GM10847 (cell line): ENCODE results near the gene MYO1D.

Source experiments
- POLR2A ChIP-seq: IDR thresholded peaks from 2 replicates; pipeline ENCODE4 v1.6.1; 2011; ENCODE audit not compliant: insufficient read length; ENCODE audit errors: extremely low read depth

MYO1D gene

DNA sequence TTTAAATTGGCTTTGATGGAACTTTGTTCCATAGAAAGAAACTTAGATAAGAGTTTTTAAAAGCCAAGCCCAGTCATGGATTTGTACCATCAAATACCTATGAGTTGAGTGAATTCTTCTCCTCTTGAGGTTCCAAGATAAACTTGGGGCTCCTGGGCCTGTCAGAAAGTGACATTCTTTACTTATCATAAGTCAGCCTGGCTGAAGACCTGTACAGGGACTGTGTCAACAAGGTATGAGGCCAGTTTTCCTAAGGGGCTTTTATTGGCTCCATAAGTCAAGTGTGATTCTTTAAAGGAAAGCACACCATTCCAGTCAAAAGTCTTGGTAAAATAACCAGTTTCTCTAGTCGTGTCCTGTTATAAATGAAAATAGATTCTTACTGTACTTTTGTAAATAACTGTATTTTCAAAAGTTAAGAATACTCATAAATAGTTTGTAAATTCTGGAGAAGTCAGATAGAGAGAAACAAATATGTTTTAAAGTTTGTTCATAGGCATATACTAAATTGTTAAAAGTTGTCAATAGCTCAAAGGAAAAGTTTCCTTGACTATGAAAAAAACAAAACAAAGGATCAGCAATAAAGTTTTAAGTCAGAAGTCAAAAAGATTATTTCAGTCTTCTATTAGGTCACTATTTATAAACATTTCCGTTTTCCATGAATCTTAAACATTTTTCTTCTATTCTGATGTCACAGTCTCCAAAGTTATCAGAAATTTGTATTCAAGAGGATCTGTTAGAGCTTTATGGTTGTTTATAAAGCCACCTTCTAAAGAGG lies 22.5 kb upstream of the MYO1D start:
- no peak for TF ChIP-seq POLR2A

DNA sequence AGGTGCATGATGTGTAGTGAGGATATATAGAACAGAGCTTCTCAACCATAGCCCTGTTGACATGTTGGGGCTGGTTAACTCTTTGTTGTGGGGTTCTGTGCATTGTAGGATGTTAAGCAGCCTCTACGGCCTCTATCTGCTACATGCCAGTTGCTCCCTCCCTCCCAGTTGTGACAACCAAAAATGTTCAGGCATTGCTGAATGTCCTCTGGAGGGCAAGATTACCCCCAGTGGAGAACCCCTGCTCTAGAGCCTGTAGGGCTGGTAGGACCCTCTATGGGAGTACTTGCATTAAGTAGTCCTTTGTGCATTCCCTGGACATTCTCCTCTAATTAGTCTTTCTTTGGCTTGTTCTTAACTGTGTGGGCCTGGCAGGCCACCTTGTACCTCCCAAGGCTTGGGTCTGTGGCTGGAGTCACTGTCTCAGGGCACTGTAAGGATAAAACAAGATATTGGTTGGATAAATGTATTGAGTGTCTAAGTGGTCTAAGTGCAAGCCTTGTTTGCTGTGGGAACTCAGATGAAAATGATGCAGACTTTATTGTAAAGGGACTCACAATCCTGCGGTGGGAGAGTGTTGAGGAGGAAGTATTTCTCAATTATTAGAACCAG lies 19.8 kb upstream of the MYO1D start:
- TF ChIP-seq POLR2A = no peak

DNA sequence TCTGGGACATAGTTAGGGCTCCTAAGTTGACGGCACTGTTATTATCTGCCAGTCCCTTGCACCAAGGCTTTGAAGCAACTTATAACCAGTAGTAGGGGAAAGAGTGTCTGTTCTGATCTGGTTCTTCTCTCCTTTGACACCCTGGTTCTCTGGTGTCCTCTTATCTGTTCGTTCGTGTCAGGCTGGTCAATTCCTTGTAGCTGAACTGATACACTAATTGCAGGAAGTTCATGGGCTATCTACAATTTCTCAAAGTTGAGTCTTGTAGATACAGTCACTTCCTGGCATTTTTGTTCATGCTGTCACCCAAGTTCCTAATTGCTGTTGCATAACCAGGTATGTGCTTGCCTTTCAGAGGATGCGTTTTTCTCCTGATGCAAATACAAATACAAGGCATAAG lies 17.3 kb upstream of the MYO1D start:
- no peak for TF ChIP-seq POLR2A

DNA sequence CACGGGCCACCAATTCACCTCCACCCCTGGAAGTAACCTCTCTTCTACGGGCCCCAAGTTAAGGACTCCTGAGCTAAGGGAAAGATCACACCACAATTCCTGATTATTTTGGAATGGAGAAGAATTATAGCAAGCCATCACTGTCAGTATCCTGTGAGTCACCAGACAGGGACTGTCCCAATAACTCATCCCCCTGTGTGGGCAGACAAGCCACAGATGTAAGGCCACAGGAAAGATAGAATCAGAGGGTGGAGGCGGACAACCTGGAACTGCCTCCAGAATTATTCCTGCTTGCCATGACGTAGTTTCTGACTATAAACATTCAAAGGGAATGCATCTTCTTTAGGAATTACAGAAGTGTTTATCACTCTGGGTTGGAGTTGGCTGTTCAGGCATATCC lies 5.8 kb upstream of the MYO1D start:
- TF ChIP-seq POLR2A = no peak

DNA sequence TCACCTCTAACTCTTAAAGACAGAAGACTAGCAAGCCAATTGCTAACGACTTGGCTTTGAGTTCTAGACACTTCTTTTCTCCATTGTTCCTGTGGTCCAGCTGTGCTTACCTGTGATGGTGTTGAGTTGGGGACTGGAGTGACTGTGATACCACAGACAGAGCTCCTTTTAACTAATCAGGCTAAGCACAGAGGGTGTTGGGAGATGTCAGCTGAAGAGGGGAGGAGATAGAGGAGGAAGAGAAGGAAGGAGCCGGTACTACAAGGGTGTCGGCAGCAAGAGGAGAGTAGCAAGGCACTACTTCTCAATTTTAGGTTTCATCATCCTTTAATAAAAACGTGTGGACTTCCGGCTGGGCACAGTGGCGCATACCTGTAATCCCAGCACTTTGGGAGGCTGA lies 5.1 kb upstream of the MYO1D start:
- TF ChIP-seq POLR2A = no peak

DNA sequence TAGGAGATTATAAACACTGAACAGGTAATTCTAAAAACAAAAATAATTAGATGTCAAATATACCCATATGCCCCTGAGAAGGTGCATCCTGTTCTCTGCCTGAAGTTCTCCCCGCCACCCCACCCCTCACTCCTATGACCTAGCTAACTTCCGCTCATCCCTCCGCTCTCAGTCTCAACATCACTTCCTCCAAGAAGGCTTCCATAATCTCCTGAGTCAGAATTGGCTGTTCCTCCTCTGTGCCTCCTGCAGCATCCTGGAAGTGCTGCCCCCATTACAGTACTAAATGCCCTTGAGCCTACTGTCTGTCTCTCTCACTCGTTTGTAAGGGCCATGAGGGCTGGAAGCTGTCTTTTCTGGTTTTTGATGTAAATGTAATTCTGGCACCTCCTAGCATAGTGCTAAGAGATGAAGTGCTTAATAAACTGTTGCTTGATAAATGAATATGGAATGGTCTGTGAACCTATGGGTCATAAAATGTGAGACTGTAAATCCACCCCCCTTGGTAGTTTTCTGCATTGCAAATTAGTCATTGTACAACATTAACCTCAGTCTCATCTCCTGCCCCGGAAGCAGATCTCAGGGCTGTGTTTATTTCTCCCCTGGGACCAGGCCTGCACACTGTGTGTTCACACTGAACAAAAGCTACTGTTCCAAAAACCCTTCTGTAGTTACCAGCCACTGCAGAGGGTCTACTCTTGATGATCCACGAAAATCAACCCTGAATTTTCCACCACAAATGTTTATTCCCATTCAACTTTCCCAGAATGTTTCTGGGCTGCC lies 3.9 kb upstream of the MYO1D start:
- TF ChIP-seq POLR2A = no peak

DNA sequence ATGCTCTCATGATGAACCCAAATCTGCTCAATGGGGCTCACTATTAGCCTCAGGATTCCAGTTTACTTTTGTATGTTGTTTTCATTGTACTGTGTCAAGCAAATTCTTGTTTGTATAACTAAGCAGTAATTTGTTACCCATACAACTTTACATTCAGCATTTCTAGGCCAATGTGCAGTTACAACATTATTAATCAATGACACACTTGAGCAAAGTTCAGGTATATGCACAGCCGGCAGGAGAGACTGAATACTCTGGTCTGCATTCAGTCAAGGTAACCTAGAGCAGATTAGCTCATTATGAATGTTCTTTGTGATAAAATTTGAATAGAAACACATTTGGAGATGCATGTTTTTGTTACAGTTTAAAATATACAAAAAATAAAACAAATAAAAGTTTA lies 2.2 kb upstream of the MYO1D start:
- no peak for TF ChIP-seq POLR2A

DNA sequence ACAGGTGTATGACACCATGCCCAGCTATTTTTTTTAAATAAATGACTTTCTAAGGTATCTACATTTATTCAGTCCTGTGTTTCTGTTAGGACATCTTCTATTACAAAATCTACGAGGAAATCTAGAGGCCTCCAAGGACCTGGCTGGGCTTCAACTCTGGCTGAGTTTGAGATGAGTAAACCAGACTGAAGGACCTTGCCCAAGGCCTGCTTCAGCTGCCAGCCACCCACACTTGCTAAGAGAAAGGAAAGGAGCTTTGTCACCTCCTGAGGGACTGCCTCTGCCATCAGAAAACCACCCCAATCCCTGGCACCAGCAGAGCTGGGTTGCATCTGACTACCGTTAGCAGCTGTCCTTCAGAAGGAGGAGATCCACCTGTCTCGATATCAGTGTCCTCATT lies 1.3 kb upstream of the MYO1D start:
- TF ChIP-seq POLR2A = no peak

DNA sequence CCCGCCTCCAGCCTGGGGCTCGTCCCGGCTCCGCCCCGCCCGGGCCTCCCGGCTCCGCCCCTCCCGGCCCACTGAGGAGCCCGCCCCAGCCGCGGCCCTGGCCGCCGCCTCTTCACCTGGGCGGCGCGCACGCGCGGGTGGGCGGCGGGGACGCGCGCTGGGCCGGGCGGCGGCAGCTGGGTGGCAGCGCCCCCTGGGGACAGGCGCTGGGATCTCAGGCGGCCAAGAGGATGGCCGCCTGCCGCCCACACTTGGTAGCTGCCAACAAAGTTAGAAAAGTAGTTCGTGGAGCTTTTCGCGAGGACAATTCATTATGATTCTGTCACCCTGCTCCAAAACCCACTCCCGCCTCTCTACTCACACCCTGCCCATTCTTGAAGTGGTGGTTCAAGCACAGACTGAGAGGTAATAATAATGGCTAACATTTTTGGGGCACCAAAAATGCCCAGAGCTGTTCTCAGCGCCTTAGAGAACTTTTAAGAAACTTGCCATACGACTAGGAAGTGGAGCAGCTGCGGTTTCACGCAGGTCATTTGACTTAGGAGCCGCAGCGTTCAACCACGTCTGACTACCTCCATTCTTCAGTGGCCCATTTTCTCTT lies 340 bp upstream of the MYO1D start:
- TF ChIP-seq POLR2A = no peak

DNA sequence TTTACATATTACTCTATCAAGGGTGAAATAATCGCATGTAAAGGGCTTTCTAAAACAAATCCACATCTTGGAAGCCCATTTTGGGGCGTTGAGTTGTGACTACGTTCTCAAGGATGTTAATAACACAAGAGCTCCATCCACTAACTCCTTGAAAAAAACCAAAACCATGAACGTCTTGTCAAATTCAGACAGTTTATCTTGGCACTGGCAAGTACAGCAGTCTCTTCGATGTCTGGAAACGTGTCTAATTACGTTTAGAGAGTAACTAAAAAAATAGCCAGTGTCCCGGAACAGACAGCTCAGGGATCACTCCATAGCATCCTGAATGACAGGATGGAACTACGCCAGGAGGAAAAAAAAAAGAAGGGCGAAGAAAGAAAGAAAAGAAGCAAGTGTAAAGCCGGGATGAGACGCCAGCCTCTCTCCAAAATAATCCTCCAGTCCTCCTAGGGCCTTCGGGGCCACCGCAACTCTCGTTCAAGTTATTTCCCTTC lies 954 bp downstream of the MYO1D start:
- TF ChIP-seq POLR2A = no peak

DNA sequence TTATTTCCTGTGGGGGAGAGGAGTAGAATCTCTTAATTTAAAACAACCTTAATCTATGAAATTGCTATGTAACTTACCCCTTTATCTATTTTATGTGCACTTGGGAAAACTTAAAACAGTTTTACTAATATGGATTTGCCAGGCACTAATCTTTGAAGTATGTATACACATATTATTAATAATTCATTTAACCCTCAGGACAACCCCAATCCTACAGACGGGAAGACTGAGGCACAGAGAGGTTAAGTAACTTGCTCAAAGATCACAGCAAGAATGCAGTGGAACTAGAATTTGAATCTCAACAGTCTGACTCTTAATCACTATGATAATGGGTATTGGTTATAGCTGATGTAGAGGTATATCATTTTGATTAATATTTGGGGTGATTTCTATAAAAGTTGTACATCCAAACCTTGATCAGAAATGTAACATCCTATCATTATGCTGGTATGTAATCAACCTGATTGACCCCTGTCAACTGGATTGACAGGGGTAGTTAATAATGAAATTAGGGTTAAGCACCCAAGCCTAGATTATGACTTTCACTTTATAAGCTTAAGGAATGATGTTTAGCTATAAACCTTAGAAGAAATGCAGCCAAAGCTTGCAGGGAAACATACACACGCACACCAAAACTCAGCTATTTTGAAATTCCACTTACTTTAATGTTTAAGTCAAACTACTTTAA lies 1.6 kb downstream of the MYO1D start:
- no peak for TF ChIP-seq POLR2A

DNA sequence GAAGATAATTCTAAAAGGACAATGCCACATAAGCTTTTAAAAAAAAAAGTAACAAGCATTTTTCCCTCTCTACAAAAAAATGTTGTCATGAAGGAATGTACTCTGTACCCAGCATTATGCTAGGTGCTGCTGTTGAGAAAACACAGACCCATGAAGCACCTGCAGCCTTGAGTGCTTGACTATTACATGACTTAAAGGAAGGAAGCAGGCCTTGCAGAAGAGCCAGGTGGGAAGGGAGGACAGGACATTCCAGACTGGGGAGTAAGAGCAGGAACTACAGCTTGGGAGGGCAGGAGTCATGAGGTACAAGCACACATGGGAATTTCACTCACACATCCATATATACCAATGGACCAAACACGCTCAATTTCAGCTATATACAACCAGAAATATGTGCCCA lies 3.8 kb downstream of the MYO1D start:
- TF ChIP-seq POLR2A = no peak

DNA sequence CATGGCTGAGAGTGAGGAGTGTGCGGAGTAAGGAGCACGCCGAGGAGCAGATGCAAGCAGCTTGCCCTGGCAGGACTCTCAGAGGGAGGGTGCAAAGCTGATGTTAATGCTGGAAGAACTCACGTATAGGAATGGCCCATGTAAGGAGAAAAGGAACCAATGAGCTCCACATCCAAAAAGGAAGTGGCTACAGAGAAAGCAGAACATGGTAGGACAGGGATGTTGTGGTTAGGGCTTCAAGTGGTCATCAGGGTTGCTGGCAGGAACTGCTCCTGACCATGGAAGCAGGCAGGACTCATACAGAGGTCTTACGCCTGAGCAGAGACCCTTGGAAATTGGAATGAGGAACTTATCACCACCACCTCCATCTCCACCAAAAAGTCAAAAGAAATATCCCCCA lies 5.2 kb downstream of the MYO1D start:
- TF ChIP-seq POLR2A = no peak

DNA sequence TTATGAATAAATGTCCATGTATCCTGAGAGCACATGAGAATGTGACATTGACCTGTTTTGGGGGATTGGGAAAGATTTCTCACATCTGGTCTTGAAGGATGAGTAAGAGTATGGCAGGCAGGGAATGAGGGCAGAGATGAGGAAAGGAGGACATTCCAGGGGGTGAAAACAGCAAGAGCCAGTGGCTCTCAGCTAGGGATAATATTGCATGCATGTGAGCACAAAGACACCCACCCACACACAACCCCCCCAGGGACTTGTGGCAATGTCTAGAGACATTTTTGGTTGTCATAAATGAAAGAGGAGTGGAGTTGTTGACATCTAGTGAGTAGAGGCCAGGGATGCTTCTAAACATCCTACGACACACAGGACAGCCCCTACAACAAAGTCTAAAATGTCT lies 6.0 kb downstream of the MYO1D start:
- TF ChIP-seq POLR2A = no peak

DNA sequence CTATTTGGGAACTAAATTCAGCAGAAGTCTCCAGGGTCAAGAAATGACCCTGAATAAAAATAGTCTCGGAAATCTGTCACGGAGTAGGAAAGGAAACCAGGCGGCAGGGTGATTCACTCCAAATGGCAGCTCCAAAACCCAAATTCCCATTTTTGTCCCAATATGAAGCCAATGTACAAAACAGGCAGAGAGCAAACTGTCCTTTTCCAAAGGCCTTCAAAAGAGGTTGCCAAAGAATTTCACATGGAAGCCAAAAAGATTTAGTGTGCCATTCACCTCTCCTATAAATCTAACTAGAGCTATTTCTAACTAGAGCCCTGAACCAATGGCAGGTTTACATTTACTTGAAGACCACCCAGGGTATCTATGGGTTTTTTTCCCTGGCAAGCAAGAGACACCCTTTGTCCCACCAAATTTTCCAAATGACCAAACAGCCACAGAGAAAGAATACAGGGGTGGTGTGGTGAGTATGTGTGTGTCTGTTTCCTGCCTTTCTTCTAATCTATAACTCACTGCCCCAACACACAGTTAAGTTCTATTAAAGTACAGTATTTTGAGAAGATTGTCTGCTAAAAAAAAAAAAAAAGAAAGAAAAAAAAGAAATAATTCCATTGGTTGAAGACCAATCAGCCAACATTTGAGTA lies 6.8 kb downstream of the MYO1D start:
- no peak for TF ChIP-seq POLR2A
